Breast epithelium (tissue), 3 donors: ENCODE measurements around the gene GART.

Source experiments
- CTCF ChIP-seq, 3 donors: fragments of 450-650 bp; IDR thresholded peaks; one replicate each; pipeline ENCODE4 v1.5.1; 2016 to 2017; ENCODE audit warnings: antibody characterized with exemption in 3 of 3, mild to moderate bottlenecking in 3 of 3, moderate library complexity in 3 of 3
- POLR2A ChIP-seq: fragments of 450-650 bp; IDR thresholded peaks from one replicate; pipeline ENCODE4 v1.6.1; 2016; ENCODE audit warnings: antibody characterized with exemption, mild to moderate bottlenecking, moderate library complexity
- POLR2AphosphoS5 ChIP-seq, 3 donors: sonication (generic); formaldehyde crosslinking; IDR thresholded peaks; one replicate each; pipeline ENCODE4 v1.6.1; 2017; ENCODE audit warnings: antibody characterized with exemption in 3 of 3

- no peak for TF ChIP-seq CTCF (IDR thresholded peaks at IDR 0.05)
- TF ChIP-seq POLR2A, result no peak
- TF ChIP-seq POLR2AphosphoS5 (IDR thresholded peaks at IDR 0.05), result no peak
Observed at GRCh38 chr21:33546086-33546485, 4.2 kb upstream of the GART start.
